Activated naive CD8-positive, alpha-beta T cell (primary cell): ENCODE data around the gene FOXF2.

ENCODE experiments used
- H3K27ac Mint-ChIP-seq: one replicate; pipeline ENCODE4 v1.8.0; 2021; ENCODE audit warnings: mixed read lengths
- H3K27me3 Mint-ChIP-seq: one replicate; pipeline ENCODE4 v1.8.0; 2021; ENCODE audit warnings: mixed read lengths
- H3K36me3 Mint-ChIP-seq: one replicate; pipeline ENCODE4 v1.8.0; 2021; ENCODE audit warnings: mixed read lengths
- H3K4me1 Mint-ChIP-seq: one replicate; pipeline ENCODE4 v1.8.0; 2021; ENCODE audit warnings: low read depth, mixed read lengths
- H3K4me3 Mint-ChIP-seq: one replicate; pipeline ENCODE4 v1.8.0; 2021; ENCODE audit warnings: mild to moderate bottlenecking, mixed read lengths
- H3K9me3 Mint-ChIP-seq: one replicate; pipeline ENCODE4 v1.8.0; 2021; ENCODE audit warnings: low read depth, mixed read lengths

Gene FOXF2

GRCh38 chr6:1406306-1407072 lies 17.1 kb downstream of the FOXF2 start:
- no peaks in the 10 kb centered on the region for H3K4me1 Mint-ChIP-seq
- H3K36me3 Mint-ChIP-seq = peaks cover 2% of the 10 kb centered on the region
- H3K27ac Mint-ChIP-seq = no peak overlapping the region
- peaks cover 14% of the 10 kb centered on the region for H3K27me3 Mint-ChIP-seq
- H3K4me3 Mint-ChIP-seq = no peak overlapping the region
- no peaks in the 10 kb centered on the region for H3K9me3 Mint-ChIP-seq

- Mint-ChIP-seq H3K27me3 (peaks cover 17% of the 10 kb centered on the region), H3K36me3 (peaks cover 2% of the 10 kb centered on the region), H3K4me3 (no peak overlapping the region), H3K9me3 (no peaks in the 10 kb centered on the region), H3K4me1 (no peaks in the 10 kb centered on the region), H3K27ac (no peak overlapping the region)
These were observed 18.2 kb downstream of the FOXF2 start for GRCh38 chr6:1407499-1407990.

GRCh38 chr6:1409774-1410465 lies 20.5 kb downstream of the FOXF2 start:
- Mint-ChIP-seq H3K9me3 (no peaks in the 10 kb centered on the region), H3K36me3 (peaks cover 2% of the 10 kb centered on the region), H3K27me3 (peaks cover 19% of the 10 kb centered on the region), H3K4me3 (no peak overlapping the region), H3K4me1 (no peaks in the 10 kb centered on the region), H3K27ac (no peak overlapping the region)

GRCh38 chr6:1412901-1413300 lies 23.5 kb downstream of the FOXF2 start:
- no peaks in the 10 kb centered on the region for H3K4me1 Mint-ChIP-seq
- H3K27me3 Mint-ChIP-seq = peaks cover 21% of the 10 kb centered on the region
- no peak overlapping the region for H3K27ac Mint-ChIP-seq
- H3K9me3 Mint-ChIP-seq = no peaks in the 10 kb centered on the region
- peaks cover 2% of the 10 kb centered on the region for H3K36me3 Mint-ChIP-seq
- no peak overlapping the region for H3K4me3 Mint-ChIP-seq

GRCh38 chr6:1415416-1416063 lies 26.2 kb downstream of the FOXF2 start:
- peaks cover 16% of the 10 kb centered on the region for H3K27me3 Mint-ChIP-seq
- no peaks in the 10 kb centered on the region for H3K36me3 Mint-ChIP-seq
- H3K4me1 Mint-ChIP-seq = no peaks in the 10 kb centered on the region
- H3K4me3 Mint-ChIP-seq = no peak overlapping the region
- peaks cover 5% of the 10 kb centered on the region for H3K9me3 Mint-ChIP-seq
- H3K27ac Mint-ChIP-seq = no peak overlapping the region

GRCh38 chr6:1416191-1416760 lies 26.9 kb downstream of the FOXF2 start:
- Mint-ChIP-seq H3K4me1 (no peaks in the 10 kb centered on the region), H3K27me3 (peaks cover 14% of the 10 kb centered on the region), H3K4me3 (no peak overlapping the region), H3K36me3 (no peaks in the 10 kb centered on the region), H3K27ac (no peak overlapping the region), H3K9me3 (peaks cover 11% of the 10 kb centered on the region)

GRCh38 chr6:1416820-1417219 lies 27.4 kb downstream of the FOXF2 start:
- no peak overlapping the region for H3K4me3 Mint-ChIP-seq
- no peaks in the 10 kb centered on the region for H3K4me1 Mint-ChIP-seq
- H3K27me3 Mint-ChIP-seq = peaks cover 14% of the 10 kb centered on the region
- H3K9me3 Mint-ChIP-seq = peaks cover 12% of the 10 kb centered on the region
- H3K27ac Mint-ChIP-seq = no peak overlapping the region
- H3K36me3 Mint-ChIP-seq = no peaks in the 10 kb centered on the region

- Mint-ChIP-seq H3K27me3 (peaks cover 10% of the 10 kb centered on the region), H3K4me3 (no peak overlapping the region), H3K4me1 (no peaks in the 10 kb centered on the region), H3K27ac (no peak overlapping the region), H3K36me3 (no peaks in the 10 kb centered on the region), H3K9me3 (peaks cover 12% of the 10 kb centered on the region)
These were observed 28.3 kb downstream of the FOXF2 start for GRCh38 chr6:1417718-1418117.

- H3K4me1 Mint-ChIP-seq = no peaks in the 10 kb centered on the region
These were observed 29.3 kb downstream of the FOXF2 start for GRCh38 chr6:1418471-1419191.

GRCh38 chr6:1420382-1420781 lies 31.0 kb downstream of the FOXF2 start:
- Mint-ChIP-seq H3K4me3 (no peak overlapping the region), H3K36me3 (no peaks in the 10 kb centered on the region), H3K27me3 (peaks cover 14% of the 10 kb centered on the region), H3K27ac (no peak overlapping the region), H3K9me3 (peaks cover 12% of the 10 kb centered on the region), H3K4me1 (peaks cover 3% of the 10 kb centered on the region)

More at GRCh38 chr6:1418471-1419191, 29.3 kb downstream of the FOXF2 start:
- Mint-ChIP-seq H3K4me3 (no peak overlapping the region), H3K36me3 (no peaks in the 10 kb centered on the region), H3K27ac (no peak overlapping the region), H3K9me3 (peaks cover 12% of the 10 kb centered on the region), H3K27me3 (peaks cover 9% of the 10 kb centered on the region)

GRCh38 chr6:1422290-1422689 lies 32.9 kb downstream of the FOXF2 start:
- peaks cover 22% of the 10 kb centered on the region for H3K27me3 Mint-ChIP-seq
- H3K4me3 Mint-ChIP-seq = no peak overlapping the region
- H3K36me3 Mint-ChIP-seq = no peaks in the 10 kb centered on the region
- peaks cover 12% of the 10 kb centered on the region for H3K9me3 Mint-ChIP-seq
- H3K4me1 Mint-ChIP-seq = peaks cover 3% of the 10 kb centered on the region
- no peak overlapping the region for H3K27ac Mint-ChIP-seq

GRCh38 chr6:1423578-1423977 lies 34.2 kb downstream of the FOXF2 start:
- no peaks in the 10 kb centered on the region for H3K36me3 Mint-ChIP-seq
- H3K27me3 Mint-ChIP-seq = peaks cover 22% of the 10 kb centered on the region
- H3K4me1 Mint-ChIP-seq = peaks cover 3% of the 10 kb centered on the region
- no peak overlapping the region for H3K27ac Mint-ChIP-seq
- H3K9me3 Mint-ChIP-seq = peaks cover 12% of the 10 kb centered on the region
- no peak overlapping the region for H3K4me3 Mint-ChIP-seq

GRCh38 chr6:1424306-1424927 lies 35.0 kb downstream of the FOXF2 start:
- Mint-ChIP-seq H3K36me3 (no peaks in the 10 kb centered on the region), H3K27ac (no peak overlapping the region), H3K4me1 (peaks cover 3% of the 10 kb centered on the region), H3K27me3 (peaks cover 22% of the 10 kb centered on the region), H3K9me3 (peaks cover 12% of the 10 kb centered on the region), H3K4me3 (no peak overlapping the region)

GRCh38 chr6:1426416-1426815 lies 37.0 kb downstream of the FOXF2 start:
- peaks cover 15% of the 10 kb centered on the region for H3K27me3 Mint-ChIP-seq
- H3K27ac Mint-ChIP-seq = no peak overlapping the region
- no peaks in the 10 kb centered on the region for H3K36me3 Mint-ChIP-seq
- peaks cover 3% of the 10 kb centered on the region for H3K4me1 Mint-ChIP-seq
- no peaks in the 10 kb centered on the region for H3K9me3 Mint-ChIP-seq
- no peak overlapping the region for H3K4me3 Mint-ChIP-seq
